ENCODE results near the gene FAM210A.

The FAM210A gene

GRCh38 chr18:13643261-13643751 lies 83.1 kb downstream of the FAM210A start:
- no peak for DNase-seq (ENCODE audit: low spot score)

- no peak for DNase-seq (ENCODE audit: low spot score)
These were observed 83.9 kb downstream of the FAM210A start for GRCh38 chr18:13642440-13642827.

GRCh38 chr18:13641551-13642439 lies 84.6 kb downstream of the FAM210A start:
- no peak for DNase-seq (ENCODE audit: low spot score)

GRCh38 chr18:13640266-13640860 lies 86.0 kb downstream of the FAM210A start:
- DNase-seq (ENCODE audit: low spot score): no peak

DNA sequence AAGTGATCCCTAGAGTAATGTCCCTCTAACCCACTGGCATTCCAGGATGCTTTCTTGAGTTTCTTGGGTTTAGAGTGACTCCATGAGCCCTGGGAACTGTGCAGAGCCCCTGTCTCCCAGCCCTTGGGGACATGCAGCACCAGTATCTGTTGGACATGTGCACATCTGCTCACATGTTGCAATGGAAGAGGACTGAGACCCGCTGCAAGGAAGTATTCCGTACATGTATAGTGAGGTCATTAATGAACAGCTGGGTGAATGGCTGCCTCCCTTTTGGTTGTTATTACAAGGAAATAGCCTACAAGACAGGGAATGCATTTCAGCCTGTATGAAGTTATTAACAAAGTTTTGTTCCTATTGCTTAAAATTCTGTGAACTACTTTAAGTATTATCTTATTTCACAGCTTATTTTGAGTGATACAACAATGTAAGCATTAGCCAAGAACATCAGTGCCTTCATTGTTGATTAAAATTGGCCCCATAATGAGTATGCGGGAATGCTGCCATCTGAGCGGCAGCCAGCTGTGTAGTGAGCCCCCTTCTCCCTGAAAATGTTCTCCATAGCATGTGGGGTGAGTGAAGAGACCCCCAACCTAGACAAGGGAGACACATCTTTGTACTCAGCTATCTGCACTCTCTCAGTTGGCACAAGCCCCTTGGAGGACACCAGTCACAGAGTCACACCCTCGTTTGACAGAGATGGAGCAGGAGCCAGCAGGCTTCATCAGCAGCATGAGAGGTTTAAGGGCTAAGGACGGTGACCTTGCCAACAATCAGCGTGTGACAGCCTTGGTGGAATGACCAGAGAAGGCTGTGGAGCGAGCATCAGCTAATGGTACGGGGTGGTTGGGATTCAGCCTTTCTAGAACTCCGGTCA lies 87.4 kb downstream of the FAM210A start:
- DNase-seq (ENCODE audit: low spot score): no peak

GRCh38 chr18:13635046-13635445 lies 91.3 kb downstream of the FAM210A start:
- DNase-seq (ENCODE audit: low spot score): no peak

DNA sequence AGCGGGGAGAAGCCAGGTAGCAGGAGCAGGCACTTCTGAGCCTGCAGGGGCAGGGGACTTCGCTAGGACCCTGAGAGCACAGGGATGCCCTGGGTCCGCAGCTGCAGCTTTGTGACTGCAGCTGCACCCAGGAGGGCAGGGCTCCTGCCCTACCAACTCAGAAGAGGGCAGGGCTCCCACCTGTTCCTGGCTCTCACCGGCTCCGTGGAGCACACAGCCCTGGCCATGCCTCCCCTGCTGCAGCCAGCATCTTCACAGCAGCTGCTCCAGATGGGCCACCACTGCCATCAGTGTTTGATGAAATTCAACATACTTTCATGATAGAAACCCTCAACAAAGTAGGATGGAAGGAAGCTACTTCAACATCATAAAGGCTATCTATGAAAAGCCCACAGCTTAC lies 92.7 kb downstream of the FAM210A start:
- DNase-seq (ENCODE audit: low spot score): no peak

DNA sequence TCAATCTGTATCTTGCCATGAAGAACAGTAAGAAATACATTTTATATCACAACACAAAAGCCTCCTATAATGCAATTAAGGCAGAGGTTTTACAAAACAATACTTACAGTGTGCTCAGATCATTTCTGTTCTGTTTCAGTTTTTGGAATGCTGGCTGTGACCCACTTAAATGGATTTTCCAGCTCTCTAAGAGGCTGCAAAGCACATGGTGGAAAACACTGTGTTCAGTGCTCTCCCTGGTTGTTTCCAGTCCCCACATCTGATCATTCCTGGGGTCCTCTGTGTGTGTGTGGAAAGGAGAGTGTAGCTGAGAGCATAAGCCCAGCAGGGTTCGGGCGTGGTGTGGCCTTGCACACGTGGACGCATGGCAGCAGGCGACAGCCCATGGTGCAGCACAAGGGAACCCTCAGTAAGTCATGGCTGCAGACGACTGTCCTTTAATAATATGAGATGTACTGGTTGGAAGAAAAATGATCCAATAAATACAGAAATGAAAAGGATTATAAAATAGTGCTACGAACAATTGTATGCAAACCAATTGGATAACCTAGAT lies 95.6 kb downstream of the FAM210A start:
- DNase-seq (ENCODE audit: low spot score): no peak

GRCh38 chr18:13629841-13630715 lies 96.3 kb downstream of the FAM210A start:
- DNase-seq (ENCODE audit: low spot score): peak; percentile 77

DNA sequence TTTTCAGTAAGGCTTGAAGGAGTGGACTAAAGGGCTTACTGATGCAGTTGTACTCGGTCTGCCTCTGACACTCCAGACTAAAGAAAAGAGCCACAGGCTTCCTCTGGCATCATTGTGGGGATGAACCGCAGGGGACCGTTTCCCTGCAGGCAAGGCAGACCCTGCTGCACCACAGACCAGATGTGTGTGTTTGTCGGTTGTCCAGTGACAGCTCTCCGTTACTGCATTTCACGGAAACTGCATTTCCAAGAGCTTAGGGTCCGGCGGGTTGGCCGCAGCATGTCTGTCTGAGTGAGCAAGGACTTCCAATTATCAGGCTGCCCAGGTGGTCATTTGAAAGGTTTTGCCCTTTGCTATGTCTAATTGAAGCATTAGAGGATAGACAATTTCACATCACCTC lies 98.1 kb downstream of the FAM210A start:
- no peak for DNase-seq (ENCODE audit: low spot score)

DNA sequence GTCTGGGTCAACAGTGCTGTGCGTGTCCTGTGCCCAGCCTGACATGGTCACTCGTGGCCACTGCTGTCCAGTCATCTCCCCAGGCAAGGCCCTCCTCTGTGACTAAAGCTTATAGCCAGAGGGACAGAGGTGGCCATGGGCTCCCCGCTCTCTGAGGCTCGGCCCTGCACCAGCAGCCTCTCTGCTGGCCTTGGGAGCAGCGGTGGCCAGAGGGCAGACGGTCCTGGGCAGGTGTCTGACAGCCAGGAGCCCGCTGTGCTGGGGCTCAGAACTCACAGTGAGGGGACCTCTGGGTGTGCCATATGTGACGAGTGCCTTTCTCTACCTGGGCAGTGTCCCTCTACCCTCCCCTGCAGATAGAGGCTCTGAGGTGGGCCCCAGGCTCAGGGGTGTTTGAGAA lies 98.7 kb downstream of the FAM210A start:
- DNase-seq (ENCODE audit: low spot score): no peak

DNA sequence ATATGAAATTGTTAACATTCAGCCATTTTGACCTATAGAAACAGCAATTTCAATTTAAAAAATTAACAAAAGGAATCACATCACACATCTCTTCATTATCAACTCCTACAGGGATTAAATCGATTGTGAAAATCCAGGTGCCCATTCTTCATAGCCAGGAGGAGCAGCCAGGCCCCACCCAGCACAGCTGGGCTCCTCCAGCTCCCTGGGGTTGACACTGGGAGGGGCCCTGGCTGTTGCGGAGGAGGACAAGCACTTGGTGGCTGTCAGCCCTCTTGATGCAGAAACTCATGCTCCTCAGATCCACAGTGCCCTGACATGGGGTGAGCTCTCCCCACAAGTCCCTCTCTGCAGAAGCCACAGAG lies 99.8 kb downstream of the FAM210A start:
- DNase-seq (ENCODE audit: low spot score): no peak

GRCh38 chr18:13625843-13626543 lies 100.4 kb downstream of the FAM210A start:
- no peak for DNase-seq (ENCODE audit: low spot score)

DNA sequence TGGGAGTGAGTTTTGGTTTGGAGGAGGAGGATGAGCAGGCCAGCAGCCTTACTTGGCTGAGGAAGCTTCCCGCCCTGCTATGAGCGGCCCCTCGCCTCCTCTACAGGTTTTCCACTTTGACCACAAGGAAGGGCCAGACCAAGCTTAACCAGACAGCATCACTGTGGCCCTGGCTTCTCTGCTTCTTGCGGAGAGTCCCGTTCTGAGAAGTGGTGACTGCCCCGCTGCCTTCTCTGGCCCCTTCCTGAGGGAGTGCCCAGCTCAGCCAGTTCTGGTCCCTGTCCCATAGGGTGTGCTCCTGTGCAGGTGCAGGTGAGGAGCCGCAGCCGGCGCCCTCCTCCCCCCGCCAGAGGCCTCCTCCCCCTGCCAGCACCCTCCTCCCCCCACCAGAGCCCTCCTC lies 101.0 kb downstream of the FAM210A start:
- DNase-seq (ENCODE audit: low spot score): no peak

- no peak for DNase-seq (ENCODE audit: low spot score)
These were observed 101.7 kb downstream of the FAM210A start for GRCh38 chr18:13624563-13625237.

- no peak for DNase-seq (ENCODE audit: low spot score)
These were observed 102.5 kb downstream of the FAM210A start for GRCh38 chr18:13623871-13624270.

DNA sequence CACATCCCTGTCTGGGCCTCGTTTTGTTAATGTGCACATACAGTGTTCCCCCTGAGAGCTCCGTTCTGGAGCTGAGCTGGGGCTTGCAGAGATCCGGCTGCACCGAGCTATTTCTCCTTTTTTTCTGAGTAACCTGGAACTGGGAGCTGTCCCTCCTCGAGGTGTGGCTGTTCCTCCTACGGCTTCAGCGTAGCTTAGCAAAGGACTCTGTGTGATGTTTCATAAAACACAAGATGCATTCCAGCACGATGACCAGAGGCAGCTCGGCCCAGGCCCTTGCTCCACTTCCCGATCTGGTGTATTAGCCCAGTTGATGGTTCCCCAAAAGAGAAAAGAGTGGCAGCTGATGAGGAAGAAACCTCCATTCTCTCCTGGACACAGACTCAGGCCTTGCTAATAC lies 103.0 kb downstream of the FAM210A start:
- DNase-seq (ENCODE audit: low spot score): no peak

DNA sequence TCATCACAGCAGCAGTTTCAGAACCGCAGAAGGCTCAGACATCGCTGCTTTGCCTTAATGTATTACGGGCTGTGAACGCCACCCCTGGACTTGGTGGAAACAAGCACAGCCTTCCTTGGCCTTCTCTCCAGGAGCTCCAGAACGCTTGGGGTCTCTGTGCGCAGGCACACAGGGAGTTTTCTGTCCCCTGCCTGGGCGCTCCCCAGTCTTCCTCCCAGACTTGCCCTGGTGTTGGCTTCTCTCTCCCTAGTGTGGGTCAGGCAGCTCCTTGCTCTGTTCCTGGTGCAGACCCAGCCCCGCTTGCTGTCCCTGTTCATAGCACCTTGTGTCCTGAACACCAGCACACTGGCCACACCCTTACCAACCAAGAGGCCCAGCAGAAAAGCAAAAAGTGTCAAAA lies 103.6 kb downstream of the FAM210A start:
- DNase-seq (ENCODE audit: low spot score): no peak

- DNase-seq (ENCODE audit: low spot score): no peak
These were observed 104.3 kb downstream of the FAM210A start for GRCh38 chr18:13621886-13622619.
